Measurements from ENCODE around the gene COX10.

Gene COX10

DNA sequence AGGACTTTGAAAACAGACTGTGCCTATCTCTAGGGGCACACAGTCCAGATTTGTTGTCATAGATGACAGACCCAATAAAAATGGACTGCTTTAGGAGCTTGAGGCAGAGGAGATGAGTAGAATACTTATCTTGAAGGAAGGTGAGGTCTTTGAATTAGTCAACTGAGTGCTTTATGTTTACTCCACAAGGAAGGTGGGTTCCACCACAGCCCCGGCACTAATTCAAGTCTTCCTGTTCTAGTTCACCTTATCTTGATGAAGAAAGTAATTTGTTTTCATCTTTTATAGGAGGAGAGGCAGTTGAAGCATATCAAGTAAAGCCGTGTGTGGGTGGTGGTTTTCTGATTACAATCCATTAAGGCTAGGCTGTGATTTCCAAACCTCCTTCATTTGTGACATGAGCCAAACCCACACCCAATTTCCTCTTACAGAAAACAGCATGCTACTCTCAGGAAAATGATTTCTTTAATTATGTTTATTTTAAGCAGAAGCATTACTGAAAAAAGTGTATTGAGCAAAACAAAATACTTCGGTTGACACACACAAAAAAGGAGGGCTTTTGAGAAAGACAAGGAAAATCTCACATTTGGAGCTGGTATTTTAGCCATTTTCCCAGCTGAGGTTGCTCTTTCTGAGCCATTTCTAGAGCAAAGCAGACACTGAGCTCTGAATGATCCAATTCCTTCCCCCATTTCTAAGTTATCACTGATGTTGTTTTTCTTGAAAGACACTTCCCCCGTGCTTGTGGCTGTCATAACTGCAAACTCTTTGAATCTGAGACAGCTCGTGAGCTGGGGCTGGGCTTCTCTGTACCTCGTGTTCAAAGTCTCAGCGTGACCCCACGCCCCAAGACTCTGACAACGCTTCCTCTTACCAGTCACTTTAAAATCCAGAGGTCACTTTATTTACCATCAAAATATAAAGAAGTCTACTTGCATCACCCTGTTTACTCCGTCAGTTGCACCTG lies 132.0 kb downstream of the COX10 start:
- Histone ChIP-seq H3K27ac (no peak overlapping the region), H3K9me3 (no peaks in the 10 kb centered on the region)
- TF ChIP-seq Cebpa-rat (IDR thresholded peaks at IDR 0.05) = no peak

GRCh38 chr17:14201988-14202380 lies 132.7 kb downstream of the COX10 start:
- no peaks in the 10 kb centered on the region for H3K27me3 ChIP-seq
- no peak overlapping the region for H3K27ac ChIP-seq
- no peaks in the 10 kb centered on the region for H3K9me3 ChIP-seq
- H4K20me1 ChIP-seq = peaks cover 71% of the 10 kb centered on the region
- no peak for TF ChIP-seq Cebpa-rat (IDR thresholded peaks at IDR 0.05)
- no peak overlapping the region for H3K9ac ChIP-seq
- H3K36me3 ChIP-seq = peaks cover 57% of the 10 kb centered on the region
- H3K4me3 ChIP-seq = no peak overlapping the region
- no peak overlapping the region for H3K4me2 ChIP-seq
- H3K4me1 ChIP-seq = peaks cover 10% of the 10 kb centered on the region

More for the DNA sequence above, 132.0 kb downstream of the COX10 start:
- Histone ChIP-seq H3K4me2 (no peak overlapping the region), H3K9ac (no peak overlapping the region), H3K4me1 (peaks cover 17% of the 10 kb centered on the region), H3K27me3 (no peaks in the 10 kb centered on the region), H3K36me3 (peaks cover 50% of the 10 kb centered on the region), H4K20me1 (peaks cover 72% of the 10 kb centered on the region), H3K4me3 (no peak overlapping the region)

DNA sequence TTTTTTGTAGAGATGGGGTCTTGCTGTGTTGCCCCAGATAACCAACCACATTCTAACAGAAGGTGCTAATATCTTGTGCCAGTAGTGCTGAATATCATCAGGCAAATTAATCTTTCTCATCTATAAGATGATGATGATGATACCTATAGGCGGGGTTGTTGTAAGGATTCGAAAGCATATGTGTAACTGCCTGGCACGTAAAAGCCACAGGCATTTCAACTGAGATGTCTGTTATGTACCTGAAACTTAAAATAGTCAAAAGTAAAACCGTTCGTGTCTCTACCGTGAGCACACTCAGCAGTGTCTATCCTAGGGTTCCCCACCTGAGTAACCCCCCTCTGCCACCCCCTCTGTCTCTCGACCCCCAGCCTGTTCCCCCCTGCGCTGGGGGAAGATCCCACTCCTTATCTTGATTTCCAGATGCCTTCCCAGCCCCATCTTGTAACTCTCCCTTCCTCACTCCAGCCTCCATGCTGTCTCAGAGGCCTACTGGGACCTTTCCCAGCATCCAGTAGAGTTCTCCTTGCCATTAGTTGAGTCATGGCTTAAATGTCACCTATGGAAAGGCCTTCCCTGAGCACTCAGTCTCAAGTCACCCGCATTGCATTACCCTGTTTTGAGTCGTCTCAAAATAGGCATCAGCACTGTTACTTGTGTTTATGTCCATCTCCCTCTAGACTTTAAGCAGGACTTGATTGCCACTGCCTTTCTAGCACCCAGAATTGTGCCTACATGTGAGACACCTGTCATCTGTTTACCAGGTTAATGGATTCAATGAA lies 133.3 kb downstream of the COX10 start:
- H3K4me3 ChIP-seq = no peak overlapping the region
- H3K27ac ChIP-seq = no peak overlapping the region
- peaks cover 61% of the 10 kb centered on the region for H3K36me3 ChIP-seq
- H3K9me3 ChIP-seq = no peaks in the 10 kb centered on the region
- no peak overlapping the region for H3K4me2 ChIP-seq
- peaks cover 4% of the 10 kb centered on the region for H3K4me1 ChIP-seq
- H3K27me3 ChIP-seq = no peaks in the 10 kb centered on the region
- H4K20me1 ChIP-seq = peaks cover 67% of the 10 kb centered on the region
- TF ChIP-seq Cebpa-rat (IDR thresholded peaks at IDR 0.05) = no peak
- H3K9ac ChIP-seq = no peak overlapping the region

DNA sequence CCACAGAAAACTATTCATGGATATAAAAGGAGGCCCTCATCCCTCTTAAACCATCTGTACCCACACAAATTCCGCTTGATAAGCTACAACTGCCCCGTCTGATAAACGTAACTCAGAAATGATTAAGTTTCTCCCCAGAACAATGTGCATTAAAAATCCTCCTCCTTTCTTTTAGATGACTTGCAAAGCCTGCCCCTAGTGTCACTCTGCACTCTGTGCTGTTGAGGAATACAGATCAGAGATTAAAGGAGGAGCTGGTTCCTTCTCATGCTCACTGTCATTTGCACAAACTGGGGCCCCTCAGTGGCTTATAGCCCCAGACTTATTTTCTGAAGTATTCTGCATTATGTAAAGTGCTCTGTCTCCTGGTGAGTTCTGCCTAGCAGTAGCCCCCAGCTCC lies 134.1 kb downstream of the COX10 start:
- Histone ChIP-seq H3K4me3 (no peak overlapping the region), H3K36me3 (peaks cover 61% of the 10 kb centered on the region), H3K9me3 (no peaks in the 10 kb centered on the region), H4K20me1 (peaks cover 59% of the 10 kb centered on the region), H3K27me3 (no peaks in the 10 kb centered on the region), H3K9ac (no peak overlapping the region), H3K4me1 (no peaks in the 10 kb centered on the region), H3K4me2 (no peak overlapping the region), H3K27ac (no peak overlapping the region)
- TF ChIP-seq Cebpa-rat (IDR thresholded peaks at IDR 0.05) = no peak

DNA sequence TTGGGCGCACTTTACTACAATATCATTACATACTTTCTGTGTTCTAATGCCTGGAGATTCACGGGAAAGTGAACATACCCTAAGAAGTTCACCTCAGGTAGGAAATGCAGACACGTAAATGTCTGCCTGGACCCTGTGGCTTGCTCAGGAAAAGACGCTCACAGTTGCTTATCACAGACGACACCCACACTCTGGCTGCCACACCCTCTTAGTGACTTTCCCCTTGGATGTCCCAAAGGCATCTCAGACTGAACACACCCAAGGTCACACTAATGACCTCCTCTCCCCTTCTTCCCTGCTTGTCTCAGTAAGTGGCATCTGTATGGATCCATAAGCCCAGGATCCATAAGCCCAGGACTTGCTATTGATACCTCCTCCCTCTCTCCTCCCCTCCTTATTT lies 134.8 kb downstream of the COX10 start:
- H3K4me3 ChIP-seq = no peak overlapping the region
- no peaks in the 10 kb centered on the region for H3K27me3 ChIP-seq
- H3K4me2 ChIP-seq = no peak overlapping the region
- H3K36me3 ChIP-seq = peaks cover 65% of the 10 kb centered on the region
- H3K4me1 ChIP-seq = no peaks in the 10 kb centered on the region
- TF ChIP-seq Cebpa-rat (IDR thresholded peaks at IDR 0.05) = no peak
- no peak overlapping the region for H3K27ac ChIP-seq
- H4K20me1 ChIP-seq = peaks cover 57% of the 10 kb centered on the region
- no peaks in the 10 kb centered on the region for H3K9me3 ChIP-seq
- no peak overlapping the region for H3K9ac ChIP-seq

- no peak overlapping the region for H3K27ac ChIP-seq
- no peaks in the 10 kb centered on the region for H3K9me3 ChIP-seq
- peaks cover 52% of the 10 kb centered on the region for H4K20me1 ChIP-seq
- no peak for TF ChIP-seq Cebpa-rat (IDR thresholded peaks at IDR 0.05)
- H3K4me2 ChIP-seq = no peak overlapping the region
- H3K4me3 ChIP-seq = no peak overlapping the region
- no peaks in the 10 kb centered on the region for H3K4me1 ChIP-seq
- no peaks in the 10 kb centered on the region for H3K27me3 ChIP-seq
- H3K9ac ChIP-seq = no peak overlapping the region
- H3K36me3 ChIP-seq = peaks cover 65% of the 10 kb centered on the region
Observed at GRCh38 chr17:14204546-14204945, 135.2 kb downstream of the COX10 start.

DNA sequence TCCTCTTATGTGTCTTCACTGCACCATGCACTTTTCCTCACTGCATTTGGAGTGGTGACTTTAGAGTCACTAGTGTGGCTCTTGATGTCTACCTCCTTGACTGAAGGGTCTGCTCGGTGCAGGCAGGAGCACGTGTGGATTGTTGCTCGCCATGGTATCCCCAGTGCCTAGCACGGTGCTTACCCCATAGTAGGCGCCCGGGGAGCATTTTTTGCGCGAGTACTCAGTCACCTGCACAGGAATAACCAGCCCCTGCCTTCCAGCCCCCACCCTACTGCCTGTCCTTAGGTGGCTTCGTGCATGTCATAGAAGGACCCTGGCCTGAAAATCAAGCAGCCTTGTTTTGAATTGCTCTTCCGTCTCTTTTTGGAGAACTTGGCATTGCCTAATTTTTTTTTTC lies 136.1 kb downstream of the COX10 start:
- no peak overlapping the region for H3K9ac ChIP-seq
- no peaks in the 10 kb centered on the region for H3K9me3 ChIP-seq
- no peak overlapping the region for H3K4me3 ChIP-seq
- H3K36me3 ChIP-seq = peaks cover 67% of the 10 kb centered on the region
- peaks cover 44% of the 10 kb centered on the region for H4K20me1 ChIP-seq
- no peak overlapping the region for H3K27ac ChIP-seq
- no peak overlapping the region for H3K4me2 ChIP-seq
- H3K27me3 ChIP-seq = no peaks in the 10 kb centered on the region
- TF ChIP-seq Cebpa-rat (IDR thresholded peaks at IDR 0.05) = no peak
- no peaks in the 10 kb centered on the region for H3K4me1 ChIP-seq

DNA sequence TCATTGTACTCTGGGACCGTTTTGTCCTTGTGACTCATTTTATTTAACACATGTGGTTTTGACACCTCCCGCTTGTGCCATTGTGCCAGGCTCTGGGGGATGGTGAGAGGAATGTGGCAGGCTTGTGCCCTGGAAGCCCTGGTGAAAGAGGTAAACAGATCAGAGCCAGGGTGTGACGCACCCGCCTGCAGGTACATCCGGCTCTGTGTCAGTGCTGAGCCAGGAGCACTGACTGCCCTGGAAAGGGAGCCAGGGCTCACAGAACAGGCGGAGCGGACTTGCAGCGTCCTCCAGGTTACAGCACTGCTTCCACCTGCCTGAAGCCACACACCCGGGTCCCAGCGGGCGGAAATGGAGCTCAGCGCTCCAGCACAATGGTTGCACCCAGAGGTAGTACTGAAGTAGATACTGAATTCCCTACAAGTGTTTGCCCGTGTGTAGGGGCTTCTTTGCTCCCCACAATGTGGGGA lies 136.7 kb downstream of the COX10 start:
- Histone ChIP-seq H3K9me3 (peaks cover 2% of the 10 kb centered on the region; the same call in 1 of the 2 replicates), H3K27ac (no peak overlapping the region), H3K4me2 (no peak overlapping the region), H3K36me3 (peaks cover 74% of the 10 kb centered on the region), H3K4me3 (no peak overlapping the region), H3K9ac (no peak overlapping the region), H4K20me1 (peaks cover 38% of the 10 kb centered on the region), H3K4me1 (no peaks in the 10 kb centered on the region), H3K27me3 (no peaks in the 10 kb centered on the region)
- TF ChIP-seq Cebpa-rat (IDR thresholded peaks at IDR 0.05) = no peak

- Histone ChIP-seq H3K36me3 (peaks cover 82% of the 10 kb centered on the region), H3K27me3 (no peaks in the 10 kb centered on the region), H3K9me3 (peaks cover 10% of the 10 kb centered on the region), H4K20me1 (peaks cover 35% of the 10 kb centered on the region; the same call in 1 of the 2 replicates), H3K27ac (no peak overlapping the region), H3K4me3 (no peak overlapping the region), H3K9ac (no peak overlapping the region), H3K4me1 (no peaks in the 10 kb centered on the region), H3K4me2 (no peak overlapping the region)
- no peak for TF ChIP-seq Cebpa-rat (IDR thresholded peaks at IDR 0.05)
Observed at GRCh38 chr17:14206891-14207290, 137.6 kb downstream of the COX10 start.

GRCh38 chr17:14207791-14208190 lies 138.5 kb downstream of the COX10 start:
- H3K4me2 ChIP-seq = no peak overlapping the region
- H3K27ac ChIP-seq = no peak overlapping the region
- no peak overlapping the region for H3K9ac ChIP-seq
- H3K9me3 ChIP-seq = peaks cover 13% of the 10 kb centered on the region
- no peaks in the 10 kb centered on the region for H3K27me3 ChIP-seq
- no peaks in the 10 kb centered on the region for H3K4me1 ChIP-seq
- peaks cover 35% of the 10 kb centered on the region; the same call in 1 of the 2 replicates for H4K20me1 ChIP-seq
- TF ChIP-seq Cebpa-rat (IDR thresholded peaks at IDR 0.05) = no peak
- H3K4me3 ChIP-seq = no peak overlapping the region
- peaks cover 81% of the 10 kb centered on the region for H3K36me3 ChIP-seq

Measured in BLaER1 (cell line).